ENCODE measurements around the gene GTF3C6. TPM values are rescaled to one million over a fixed set of nuclear protein-coding genes. Genes with fewer than 3 reads are reported as not detected.
"Not testable (repeated sequence)": the region's sequence is repeated elsewhere in the genome, so short reads cannot be mapped to it uniquely, and the experiment has no call there.

Gene GTF3C6
- total RNA-seq, 1 donor from 2014 or later, result 79.5 TPM

DNA sequence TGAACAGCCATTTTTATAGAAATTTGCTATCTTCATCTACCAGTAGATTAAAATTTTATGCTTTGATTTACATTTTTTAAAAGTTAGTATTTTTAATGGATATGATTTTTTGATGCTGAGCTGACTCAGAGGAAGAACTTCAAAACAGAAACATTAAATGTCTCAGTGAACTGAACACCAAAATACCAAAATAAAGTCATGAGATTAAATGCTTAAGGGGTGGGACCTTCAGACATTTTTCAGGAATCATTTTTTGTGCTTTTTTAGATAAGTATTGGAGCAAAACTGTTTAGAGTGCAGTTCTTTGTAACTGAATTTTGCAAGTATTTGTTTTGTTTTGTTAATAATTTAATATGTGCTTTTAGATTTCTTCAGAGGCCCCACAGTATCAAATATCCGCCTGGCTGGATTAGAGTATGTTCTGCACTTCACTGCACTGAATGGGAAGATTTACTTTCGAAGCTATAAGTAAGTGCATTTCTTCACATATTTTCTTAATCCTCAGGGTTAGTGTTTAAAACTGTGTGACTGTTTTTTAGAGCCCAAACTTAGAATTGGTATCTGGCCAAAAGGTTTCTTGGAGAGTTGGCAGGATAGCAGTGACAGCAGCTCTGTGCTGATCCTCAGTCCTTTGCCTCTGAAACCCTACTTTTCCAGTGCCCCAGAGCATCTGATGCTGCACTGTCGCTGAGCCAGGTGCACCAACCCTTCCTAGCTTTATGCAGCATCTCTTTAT lies 57.1 kb downstream of the GTF3C6 start:
- peaks cover 10% of the 10 kb centered on the region for H3K36me3 Mint-ChIP-seq (ENCODE audit: low read depth)
- no peak overlapping the region for H3K4me3 Mint-ChIP-seq (ENCODE audit: unreplicated experiment)
- H3K4me1 Mint-ChIP-seq (ENCODE audit: low read depth), result peaks cover 25% of the 10 kb centered on the region
- TF ChIP-seq, protein P1, sequence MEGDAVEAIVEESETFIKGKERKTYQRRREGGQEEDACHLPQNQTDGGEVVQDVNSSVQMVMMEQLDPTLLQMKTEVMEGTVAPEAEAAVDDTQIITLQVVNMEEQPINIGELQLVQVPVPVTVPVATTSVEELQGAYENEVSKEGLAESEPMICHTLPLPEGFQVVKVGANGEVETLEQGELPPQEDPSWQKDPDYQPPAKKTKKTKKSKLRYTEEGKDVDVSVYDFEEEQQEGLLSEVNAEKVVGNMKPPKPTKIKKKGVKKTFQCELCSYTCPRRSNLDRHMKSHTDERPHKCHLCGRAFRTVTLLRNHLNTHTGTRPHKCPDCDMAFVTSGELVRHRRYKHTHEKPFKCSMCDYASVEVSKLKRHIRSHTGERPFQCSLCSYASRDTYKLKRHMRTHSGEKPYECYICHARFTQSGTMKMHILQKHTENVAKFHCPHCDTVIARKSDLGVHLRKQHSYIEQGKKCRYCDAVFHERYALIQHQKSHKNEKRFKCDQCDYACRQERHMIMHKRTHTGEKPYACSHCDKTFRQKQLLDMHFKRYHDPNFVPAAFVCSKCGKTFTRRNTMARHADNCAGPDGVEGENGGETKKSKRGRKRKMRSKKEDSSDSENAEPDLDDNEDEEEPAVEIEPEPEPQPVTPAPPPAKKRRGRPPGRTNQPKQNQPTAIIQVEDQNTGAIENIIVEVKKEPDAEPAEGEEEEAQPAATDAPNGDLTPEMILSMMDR (IDR thresholded peaks at IDR 0.05), result no peak
- H3K27ac Mint-ChIP-seq (ENCODE audit: unreplicated experiment), result peak overlapping the region; percentile 68
- H3K9me3 Mint-ChIP-seq (ENCODE audit: low read depth), result no peaks in the 10 kb centered on the region
- no peak for DNase-seq (ENCODE audit: low spot score)
- H3K27me3 Mint-ChIP-seq (ENCODE audit: low read depth), result no peaks in the 10 kb centered on the region

- not testable (repeated sequence) for DNase-seq (ENCODE audit: low spot score); H3K27ac Mint-ChIP-seq (ENCODE audit: unreplicated experiment); H3K9me3 Mint-ChIP-seq (ENCODE audit: low read depth); H3K27me3 Mint-ChIP-seq (ENCODE audit: low read depth); H3K4me3 Mint-ChIP-seq (ENCODE audit: unreplicated experiment)
- Mint-ChIP-seq H3K4me1 (ENCODE audit: low read depth) (peaks cover 21% of the 10 kb centered on the region), H3K36me3 (ENCODE audit: low read depth) (peaks cover 10% of the 10 kb centered on the region)
Observed at GRCh38 chr6:111017241-111017640, 58.7 kb downstream of the GTF3C6 start.

Other genes with a start within 250 kb of the GTF3C6 start
- 13.9 to 21.6 TPM (median 19.7 TPM) in 3 replicates for gene CDK19, start 143.2 kb upstream of the GTF3C6 start, total RNA-seq
- gene AMD1, start 83.9 kb upstream of the GTF3C6 start, total RNA-seq, result 31.1 to 47.0 TPM (median 32.7 TPM) in 3 replicates
- gene RPF2, start 23.3 kb downstream of the GTF3C6 start, total RNA-seq, result 16.9 to 19.4 TPM (median 17.1 TPM) in 3 replicates
- gene SLC16A10, start 128.8 kb downstream of the GTF3C6 start, total RNA-seq, result 0.02 TPM in 1 of 3 replicates, not detected in the others